ENCODE measurements around the gene FAM193B.
A peak's percentile ranks its signal among the peaks of the same experiment; 100 is the strongest.

The FAM193B gene

DNA sequence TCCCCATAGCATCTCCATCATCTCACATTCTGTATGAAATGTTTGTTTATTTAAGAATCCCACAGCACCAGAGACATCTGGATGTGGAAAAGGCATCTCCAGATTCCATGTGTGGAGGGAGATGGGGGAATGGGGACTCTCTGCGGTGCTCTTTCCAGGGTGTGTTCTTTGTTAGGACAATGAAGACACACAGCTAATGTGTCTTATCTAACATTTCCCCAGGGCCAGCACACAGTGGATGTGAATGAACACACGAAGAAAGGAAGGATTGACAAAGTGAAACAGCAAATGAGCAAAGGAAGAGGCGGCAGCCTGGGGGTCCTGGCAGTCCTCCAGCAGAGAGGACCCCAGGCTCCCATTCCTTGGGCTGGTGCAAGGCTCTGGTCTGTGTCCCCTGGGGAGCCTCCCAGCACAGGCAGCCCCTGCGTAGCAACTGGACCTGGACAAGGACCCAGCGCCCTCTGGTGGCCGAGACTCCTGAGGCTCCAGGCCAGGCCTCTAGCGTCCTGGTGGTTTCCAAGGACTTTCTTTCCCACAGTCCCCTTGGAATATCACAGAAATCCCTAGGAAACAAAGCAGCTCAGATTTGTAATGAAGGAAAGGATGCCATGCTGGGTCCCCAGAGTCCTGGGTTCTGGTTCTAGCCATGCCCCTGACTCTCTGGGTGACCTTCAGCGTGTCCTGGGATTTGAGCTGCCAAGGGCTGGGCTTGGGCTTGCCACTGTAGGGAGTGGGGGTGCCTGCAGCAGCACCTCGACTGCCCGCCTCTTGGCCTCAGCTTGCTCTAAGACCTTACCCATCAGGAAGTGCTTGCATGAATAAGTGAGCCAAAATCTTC is 53.5 kb downstream of the FAM193B start:
- peak; percentile 76 to 83 for DNase-seq (ENCODE audit: low read depth in 2 of 2)

DNA sequence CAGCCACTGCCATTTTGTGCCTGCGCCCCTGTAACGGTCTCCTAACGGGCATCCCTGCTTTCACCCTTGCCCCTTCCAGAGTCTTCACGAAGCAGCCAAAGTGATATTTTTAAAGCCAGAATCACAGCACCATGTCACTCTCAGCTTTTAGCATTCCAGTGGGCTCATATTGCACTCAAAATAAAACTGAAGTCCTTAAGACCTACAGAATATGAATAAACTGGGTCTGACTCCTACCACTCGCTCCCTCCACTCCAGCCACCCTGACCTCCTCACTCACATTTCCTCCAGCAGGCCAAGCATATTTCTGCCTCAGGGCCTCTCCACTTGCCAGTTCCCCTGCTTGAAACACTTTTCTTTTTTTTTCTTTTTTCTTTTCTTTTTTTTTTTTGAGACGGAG is 54.5 kb downstream of the FAM193B start:
- DNase-seq (ENCODE audit: low read depth in 2 of 2), result no peak

DNA sequence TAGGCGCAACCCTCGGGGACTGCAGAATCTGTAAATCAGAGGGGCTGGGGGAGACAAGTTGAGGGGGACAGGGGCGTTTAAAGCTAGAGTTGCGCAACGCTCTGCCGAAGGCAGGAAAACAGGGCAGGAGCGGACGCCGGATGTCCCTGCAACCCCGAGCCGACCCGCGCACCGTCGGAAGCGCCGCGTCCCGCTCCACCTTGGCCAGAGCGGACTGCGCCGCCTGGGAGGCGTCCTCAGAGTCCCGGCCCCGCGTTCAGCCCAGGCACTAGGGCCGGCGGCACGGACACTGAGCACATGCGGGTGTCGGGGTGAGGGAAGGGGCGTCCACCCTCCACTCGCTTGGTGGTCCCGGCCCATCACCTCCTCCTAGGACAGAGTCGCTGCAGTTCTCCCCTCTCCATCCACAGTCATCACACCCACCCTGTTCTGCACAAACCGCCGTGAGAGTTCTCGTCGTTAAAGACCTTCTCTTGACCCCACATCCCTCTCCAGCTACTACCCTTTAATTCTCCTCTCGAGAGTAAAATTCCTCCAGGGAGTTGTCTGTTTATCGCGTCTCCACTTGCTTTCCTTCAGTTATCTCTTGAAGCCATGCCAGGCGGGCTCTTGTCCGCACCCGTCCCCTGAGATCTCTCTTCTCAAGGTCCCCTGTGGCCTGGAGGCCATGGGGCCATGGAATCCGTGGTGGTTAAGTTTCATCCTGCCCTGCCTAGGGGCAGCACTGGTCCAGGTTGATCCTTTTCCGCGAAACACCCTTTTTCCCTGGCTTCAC is 56.2 kb downstream of the FAM193B start:
- DNase-seq (ENCODE audit: low read depth in 2 of 2), result no peak

DNA sequence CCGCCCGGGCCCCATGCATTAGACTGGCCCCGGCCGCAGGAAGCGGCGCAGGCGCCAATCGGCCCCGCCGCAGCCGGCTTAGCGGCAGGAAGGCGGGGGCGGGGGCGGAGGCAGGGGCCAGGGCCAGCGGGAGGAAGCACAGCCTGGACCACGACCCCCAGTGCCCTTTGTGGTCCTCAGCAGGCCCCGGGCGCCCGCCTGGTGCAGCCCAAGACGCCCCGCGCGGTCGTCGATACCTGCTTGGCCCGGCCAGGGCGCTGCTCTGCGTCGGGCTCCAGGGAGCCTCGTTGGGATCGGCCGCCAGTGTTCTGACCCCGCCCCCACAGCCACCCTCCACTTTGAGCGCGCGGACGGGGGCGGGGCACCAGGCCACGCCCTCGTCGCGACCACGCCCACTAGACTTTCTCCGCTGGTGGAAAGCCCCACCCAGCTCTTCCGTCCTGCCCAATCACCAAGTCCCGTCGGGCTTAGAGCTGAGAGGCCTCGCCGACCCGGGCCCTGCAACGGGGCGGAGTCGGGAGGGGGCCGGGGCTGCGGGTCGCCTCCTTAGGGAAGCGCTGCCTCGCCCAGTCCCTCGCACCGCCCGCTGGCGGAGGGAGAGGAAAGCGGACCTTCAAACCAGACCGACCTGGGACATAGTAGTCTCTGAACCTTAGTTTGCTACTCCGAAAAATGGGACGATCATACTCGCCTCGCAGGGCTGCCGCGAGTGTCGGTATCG is 56.9 kb downstream of the FAM193B start, which contains the start of gene PDLIM7:
Gene PDLIM7, minus strand, starts transcription at position 313 of the 721 bp plus-strand sequence. CDS start 1,092 bp downstream, outside the sequence.
- DNase-seq (ENCODE audit: low read depth in 2 of 2), result peak; percentile 86 to 90

DNA sequence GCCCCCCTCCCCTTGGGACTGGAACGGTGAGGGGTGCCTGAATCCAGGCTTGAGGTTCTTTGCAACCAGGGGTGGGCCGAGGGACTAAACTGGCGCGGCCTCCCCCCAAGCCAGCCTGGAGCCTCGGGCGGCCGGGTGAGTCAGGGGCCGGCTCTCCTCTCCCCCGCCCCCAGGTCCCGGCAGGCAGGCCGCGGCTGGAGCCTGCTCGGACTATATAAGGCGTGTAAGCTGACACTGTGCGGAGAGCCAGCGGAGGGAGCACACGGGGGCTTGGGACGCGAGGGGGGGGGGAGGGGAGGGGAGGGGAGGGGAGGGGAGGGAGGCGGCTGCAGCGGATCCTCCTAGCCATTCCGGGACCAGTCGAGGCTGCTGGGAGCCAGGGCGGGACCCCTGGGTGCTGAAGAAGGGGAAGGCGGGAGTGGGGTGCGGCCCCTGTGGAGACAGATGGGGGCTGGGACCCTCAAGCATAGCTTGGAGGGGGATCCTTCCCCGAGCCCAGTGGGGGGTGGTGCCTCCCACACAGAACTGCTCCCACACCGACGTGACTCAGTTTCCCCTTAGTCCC is 57.6 kb downstream of the FAM193B start:
- DNase-seq (ENCODE audit: low read depth in 2 of 2), result no peak

DNA sequence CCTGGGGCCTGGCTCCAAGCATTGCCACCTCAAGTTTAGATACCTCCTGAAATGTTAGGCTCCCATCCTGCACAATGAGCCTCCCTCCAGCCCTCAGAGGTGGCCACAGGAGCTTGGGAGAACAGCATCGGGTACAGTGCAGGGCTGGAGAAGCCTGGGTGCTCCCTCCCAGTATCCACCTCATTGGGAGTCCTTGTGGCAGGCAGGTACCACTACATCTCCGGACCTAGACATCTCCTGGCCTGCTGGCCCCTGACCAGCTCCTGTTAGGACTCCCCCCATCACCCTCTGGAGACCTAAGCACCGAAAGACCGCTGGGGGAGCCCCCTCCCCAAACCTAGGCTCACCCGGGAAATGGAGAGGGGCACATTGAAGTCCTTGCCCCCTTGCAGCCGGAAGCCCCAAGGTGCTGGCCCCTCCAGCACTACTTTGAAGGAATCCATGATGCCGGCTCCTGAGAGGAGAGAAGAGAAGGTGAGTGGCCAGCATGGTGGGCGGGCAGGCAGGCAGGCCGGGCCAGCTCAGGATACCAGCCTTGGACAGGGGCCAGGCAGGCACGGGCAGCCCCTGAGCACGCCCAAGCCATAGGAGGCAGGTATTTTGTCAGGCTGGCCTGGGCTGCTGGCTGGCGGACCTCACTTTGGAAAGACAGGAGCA is 58.2 kb downstream of the FAM193B start:
- DNase-seq (ENCODE audit: low read depth in 2 of 2), result no peak

DNA sequence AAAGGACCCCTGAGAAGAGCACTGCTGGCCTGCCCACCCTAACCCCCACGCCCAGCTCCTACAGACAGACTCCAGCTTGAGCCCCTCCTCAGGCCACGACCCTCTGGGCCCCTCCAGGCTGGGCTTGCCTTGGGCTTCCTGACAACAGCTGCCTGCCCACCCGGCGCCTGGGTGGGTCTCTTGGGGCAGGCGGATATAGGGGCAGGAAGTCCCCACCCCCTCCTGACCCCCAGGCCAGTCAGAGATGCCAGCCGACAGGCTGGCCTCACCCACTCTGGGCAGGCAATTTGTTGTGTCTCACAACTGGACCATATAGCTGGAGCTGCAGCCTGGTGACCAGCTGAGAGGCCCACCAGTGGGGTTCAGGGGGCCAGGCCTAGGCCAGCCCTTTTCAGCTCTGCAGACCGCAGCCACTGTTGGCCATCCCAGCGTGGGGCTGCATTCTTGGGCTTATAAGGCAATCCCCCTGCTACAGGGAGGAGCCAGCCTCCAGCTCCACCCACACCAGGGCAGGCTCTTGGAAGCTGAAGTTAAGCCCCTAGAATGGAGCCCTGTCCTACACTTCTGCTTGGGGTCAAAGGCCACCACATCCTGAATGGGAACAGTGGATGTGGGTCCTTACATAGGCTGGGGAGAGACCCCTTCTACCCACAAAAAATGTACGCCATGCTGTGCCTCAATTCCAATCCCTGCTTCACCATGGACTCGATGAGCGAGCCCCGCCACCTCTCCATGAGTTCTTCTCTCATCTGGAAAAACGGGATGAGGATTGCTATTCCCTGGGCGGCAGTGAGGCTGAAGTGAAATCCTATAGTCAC is 58.9 kb downstream of the FAM193B start:
- no peak for DNase-seq (ENCODE audit: low read depth in 2 of 2)

DNA sequence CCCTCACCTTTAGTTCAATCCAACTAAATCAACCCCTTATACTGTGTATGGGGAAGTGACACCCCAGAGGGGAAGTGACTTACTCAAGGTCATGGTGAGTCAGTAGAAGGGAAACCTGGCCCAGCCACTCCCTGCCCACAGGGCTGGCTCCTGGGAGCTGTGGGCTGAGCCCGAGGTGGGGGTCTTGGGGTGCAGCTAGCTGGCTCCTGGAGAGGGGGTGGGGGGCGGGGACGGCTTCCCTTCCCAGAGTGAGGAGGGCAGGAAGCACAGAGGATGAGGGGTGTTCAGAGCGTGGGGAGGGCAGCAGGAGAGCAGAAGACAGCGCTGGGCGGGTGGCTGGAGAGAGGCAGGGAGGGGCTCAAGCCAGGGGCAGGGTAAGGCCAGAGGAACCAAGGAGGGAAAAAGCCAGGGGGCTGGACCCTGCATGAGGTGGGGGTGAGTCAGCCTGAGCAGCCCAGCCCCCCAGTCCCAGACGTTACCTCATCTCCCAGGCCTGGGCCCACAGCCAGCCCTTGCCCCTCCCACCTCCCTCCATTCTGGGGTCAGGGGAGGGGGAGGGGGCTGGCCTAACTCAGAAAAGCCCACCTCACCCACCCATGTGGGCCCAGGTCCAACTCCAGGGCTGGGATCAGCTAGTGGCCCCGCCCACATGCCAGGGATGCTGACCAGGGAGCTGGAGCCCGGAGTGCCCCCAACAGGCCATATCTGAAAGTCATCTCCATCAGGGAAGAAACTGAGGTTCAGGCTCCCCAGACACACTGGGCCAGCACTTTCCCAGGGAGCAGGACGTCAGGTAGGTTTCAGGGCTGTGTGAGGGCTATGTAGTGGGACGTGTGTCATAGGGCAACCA is 59.8 kb downstream of the FAM193B start:
- DNase-seq (ENCODE audit: low read depth in 2 of 2), result no peak

DNA sequence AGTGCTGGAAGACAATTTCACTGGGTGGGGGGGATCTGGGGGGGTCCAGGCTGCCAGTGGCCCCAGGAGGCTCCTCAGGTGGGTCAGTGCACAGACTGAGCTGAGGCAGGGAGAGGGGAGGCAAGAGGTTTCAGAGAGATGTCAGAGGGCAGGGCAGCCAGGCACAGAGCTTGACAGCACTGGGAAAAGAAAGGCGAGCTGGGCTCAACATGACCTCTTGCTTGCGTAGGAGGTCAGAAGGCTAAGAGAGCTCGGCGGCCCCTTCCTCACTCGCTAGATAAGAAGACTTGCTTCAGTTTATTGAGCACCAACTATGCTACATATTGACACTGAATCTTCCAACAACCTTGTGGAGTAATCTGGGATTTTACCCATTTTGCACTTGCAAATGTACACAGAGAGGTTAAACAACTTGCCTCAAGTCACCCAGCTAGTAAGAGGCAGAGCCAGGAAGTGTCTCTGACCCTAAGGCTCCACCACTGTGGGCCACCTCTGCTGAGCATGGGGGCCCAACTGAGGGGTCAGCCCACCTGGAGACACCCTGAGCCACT is 60.5 kb downstream of the FAM193B start:
- no peak for DNase-seq (ENCODE audit: low read depth in 2 of 2)

DNA sequence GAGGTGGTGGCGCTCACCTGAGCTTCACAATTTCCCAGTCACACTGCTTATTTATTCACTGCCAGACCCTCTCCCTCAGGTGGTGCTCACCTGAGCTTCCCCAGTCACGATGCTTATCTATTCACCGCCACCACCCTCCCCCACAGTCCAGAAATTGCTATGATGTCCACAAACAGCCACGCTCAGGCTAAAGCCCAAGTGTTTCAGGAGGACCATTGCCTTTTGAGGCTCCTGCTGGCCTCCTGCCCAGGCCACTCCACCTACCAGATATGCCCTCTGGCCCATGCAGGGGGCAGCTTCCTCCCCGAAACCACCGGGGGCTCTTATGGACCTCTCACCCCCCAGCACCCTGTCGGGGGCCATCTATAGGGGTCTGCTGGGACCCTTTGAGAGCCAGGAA is 61.5 kb downstream of the FAM193B start:
- no peak for DNase-seq (ENCODE audit: low read depth in 2 of 2)

DNA sequence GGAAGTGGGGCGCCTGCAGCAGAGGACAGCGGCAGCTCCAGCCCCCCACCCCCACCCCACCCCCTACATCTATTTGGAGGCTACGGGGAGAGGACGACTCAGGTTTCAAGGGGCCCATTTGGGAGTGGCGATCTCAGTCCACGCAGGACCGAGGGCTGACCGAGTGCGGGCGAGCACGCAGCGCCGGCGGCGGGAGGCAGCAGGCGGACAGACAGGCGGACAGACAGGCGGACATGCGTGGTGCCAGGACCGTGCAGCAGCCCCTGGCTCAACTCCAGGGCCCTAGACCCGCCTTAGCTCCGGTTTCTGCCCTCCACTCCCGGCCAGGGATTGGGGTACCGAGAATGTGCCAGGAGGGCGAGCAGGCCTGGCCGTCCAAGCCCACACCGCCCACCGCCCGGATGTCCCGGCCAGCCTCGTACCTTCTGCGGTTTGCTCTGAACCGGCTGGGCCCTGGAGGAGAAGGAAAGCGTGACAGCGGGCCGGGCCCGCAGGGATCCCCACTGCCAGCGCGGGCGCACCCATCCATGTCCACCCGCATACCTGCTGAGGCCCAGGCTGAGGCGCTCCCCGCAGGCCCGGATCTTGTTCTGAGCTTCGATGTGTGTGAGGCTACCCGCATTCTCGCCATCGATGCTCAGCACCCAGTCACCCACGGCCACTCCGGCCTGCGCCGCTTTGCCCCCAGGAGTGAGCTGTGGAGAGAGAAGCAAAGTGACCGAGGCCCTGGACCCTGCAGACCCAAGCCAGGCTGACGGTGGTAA is 62.2 kb downstream of the FAM193B start:
- no peak for DNase-seq (ENCODE audit: low read depth in 2 of 2)

DNA sequence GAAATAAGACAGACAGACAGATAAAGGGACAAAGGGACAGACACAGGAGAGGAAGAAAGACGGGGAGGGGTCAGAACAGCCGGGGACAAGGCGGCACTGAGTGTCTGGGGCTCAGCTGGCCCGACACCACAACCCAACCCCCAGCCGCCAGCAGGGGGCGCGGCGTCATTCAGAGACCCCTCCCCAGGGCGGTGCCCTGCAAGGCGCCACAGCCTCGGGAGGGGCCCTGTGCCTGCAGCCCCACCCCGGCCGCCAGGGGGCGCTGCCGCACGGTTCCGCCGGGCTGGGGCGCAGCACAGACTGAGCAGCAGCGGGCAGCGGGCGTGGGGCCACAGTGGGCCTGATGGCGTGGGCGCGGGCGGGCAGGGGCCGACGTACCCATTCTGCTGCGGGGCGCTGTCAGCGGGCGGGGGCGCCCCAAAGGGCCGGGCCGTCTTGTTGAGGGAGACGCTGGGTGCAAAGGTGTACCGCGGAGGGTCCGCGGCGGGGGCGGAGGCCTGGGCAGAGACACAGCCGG is 62.9 kb downstream of the FAM193B start:
- no peak for DNase-seq (ENCODE audit: low read depth in 2 of 2)

DNA sequence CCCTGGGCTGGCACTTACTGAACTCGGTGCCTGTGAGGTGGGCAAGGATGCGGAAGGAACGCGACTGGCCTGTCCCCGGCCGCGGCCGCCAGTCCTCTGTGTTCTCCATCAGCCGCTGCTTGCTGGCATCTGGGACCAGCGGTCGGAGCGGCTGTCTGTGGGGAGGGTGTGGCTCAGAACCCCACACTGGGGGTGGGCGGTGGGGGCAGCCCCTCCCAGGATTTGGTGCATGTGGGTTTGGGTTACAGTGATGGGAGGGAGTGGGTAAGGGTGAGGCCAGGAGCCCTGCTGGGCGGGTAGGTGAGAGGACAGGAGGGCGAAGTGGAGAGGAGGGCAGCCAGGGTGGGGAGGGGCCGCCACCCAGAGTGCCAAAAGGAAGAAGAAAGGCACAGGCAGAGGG is 63.4 kb downstream of the FAM193B start:
- no peak for DNase-seq (ENCODE audit: low read depth in 2 of 2)

DNA sequence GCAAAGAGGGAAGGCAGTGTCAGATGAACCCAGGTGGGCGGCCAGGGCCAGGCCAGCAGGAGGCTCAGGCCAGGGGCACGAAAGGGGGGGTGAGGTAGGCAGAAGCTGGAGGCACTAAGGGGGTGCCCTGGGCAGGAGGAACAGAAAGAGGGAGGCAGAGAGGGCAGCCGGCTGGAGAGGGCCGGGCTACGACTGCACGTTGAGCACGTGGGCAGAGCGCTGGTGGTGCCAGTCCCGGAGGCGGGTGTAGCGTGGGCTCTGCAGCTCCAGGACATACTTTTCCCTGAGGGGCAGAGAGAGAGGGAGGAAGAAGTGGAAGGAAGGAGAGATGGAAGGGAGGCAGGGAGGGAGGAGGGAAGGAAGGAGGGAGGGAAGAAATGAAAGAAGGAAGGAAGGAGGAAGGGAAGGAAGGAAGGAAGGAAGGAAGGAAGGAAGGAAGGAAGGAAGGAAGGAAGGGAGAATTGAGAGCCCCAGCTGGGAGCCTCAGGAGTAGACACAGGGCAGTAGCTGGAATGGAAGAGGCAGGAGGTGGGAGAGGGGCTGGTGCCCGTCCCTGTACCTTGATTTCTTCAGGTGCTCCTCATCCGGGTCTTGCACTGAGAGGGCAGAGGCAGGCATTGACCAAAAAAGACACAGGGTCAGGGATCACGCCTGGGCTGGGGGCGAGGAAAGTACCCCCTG is 63.9 kb downstream of the FAM193B start:
- no peak for DNase-seq (ENCODE audit: low read depth in 2 of 2)

DNA sequence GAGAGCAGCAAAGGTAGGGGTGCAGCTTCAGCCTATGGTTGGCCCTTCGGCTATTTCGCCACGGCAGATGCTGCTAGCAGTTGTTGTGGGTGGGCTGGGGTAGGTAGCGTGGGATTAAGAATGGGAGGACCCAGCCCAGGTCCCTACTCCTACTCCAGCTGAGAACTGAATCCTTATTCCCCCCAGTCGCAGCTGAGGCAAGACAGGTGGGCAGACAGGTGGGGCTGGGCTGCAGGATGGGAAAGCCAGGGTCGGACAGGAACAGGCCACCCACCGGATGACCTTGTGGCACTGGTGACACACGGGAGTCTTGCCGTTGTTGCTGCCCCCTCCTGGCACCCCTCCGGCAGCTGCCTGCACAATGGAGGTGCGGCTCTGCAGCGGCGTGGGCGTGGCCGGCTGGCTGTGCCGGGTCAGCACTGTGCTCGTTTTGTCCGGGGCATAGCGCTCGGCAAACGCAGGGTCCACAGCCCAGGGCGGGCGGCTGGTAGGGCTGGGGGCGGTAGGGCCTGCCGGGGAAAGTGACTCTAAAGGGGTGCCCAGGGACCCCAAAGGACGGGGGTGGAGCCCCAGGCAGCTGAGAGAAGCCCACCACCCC is 65.1 kb downstream of the FAM193B start:
- DNase-seq (ENCODE audit: low read depth in 2 of 2), result no peak

DNA sequence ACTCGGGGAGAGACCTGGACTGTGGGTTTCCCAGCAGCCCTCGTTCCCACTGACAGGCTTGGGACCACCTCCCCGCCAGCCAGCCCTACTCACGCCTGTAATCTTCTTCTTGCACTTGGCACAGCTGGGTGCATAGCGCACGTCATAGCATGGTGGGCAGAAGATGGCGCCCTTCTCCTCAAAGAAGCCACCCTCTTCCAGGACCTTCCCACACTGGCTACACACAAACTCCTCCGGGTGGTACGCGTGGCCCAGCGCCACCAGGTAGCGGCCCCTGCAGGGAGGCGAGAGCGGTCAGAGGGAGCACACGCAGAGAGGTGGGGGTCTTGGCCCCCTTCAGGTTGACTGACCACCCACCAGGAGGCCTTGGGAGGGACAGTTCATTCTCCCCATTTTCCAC is 66.4 kb downstream of the FAM193B start:
- no peak for DNase-seq (ENCODE audit: low read depth in 2 of 2)

DNA sequence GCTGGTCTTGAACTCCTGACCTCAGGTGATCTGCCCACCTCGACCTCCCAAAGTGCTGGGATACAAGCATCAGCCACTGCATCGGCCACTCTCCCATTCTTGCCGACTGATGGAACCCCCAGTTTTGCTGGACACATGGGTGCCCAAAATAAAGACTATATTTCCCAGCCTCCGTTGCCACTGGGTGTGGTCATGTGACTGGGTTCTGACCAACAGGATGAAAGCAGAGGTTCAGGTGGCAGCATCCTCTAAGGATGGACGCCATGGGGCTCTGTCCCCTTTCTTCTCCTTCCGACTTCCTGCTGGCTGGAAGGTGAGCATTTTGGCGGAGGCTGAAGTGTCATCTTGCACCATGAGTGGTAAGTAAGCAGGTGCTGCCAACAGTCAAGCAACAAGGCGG is 67.2 kb downstream of the FAM193B start:
- DNase-seq (ENCODE audit: low read depth in 2 of 2), result no peak
